CD4-positive, CD25-positive, alpha-beta regulatory T cell (primary cell): ENCODE data around the gene FBXL4. TPM values are rescaled to one million over a fixed set of nuclear protein-coding genes. Genes with fewer than 3 reads are reported as not detected.
A peak's percentile ranks its signal among the peaks of the same experiment; 100 is the strongest.

Experiments used
- ATAC-seq, 2 donors: fragments of 150-1000 bp; cut with Tn5 transposase; one replicate each; pipeline ENCODE4 v1.10.0; 2021; ENCODE audit warnings: low read depth in 2 of 2, moderate number of reproducible peaks in 2 of 2, moderate library complexity in 1 of 2
- DNase-seq, 3 donors: peaks; one replicate each; pipeline versions ENCODE4 v3.0.0 to v3.0.0-alpha.2; 2012 to 2022; ENCODE audit warnings: mixed read lengths in 1 of 3
- H3K27ac ChIP-seq: one replicate; pipeline ENCODE4 v1.7.0; 2013; ENCODE audit warnings: mild to moderate bottlenecking, low read length; ENCODE audit not compliant: insufficient read depth, poor library complexity, severe bottlenecking
- H3K27me3 ChIP-seq: one replicate; pipeline ENCODE4 v1.7.0; 2013; ENCODE audit warnings: low read length; ENCODE audit not compliant: control insufficient read depth, insufficient read depth
- H3K36me3 ChIP-seq: one replicate; pipeline ENCODE4 v1.7.0; 2013; ENCODE audit warnings: mild to moderate bottlenecking, low read length, moderate library complexity; ENCODE audit not compliant: control insufficient read depth, insufficient read depth
- H3K4me1 ChIP-seq: 2 replicates; pipeline ENCODE4 v1.7.0; 2013; ENCODE audit warnings: mild to moderate bottlenecking, low read length; ENCODE audit not compliant: insufficient read depth, control insufficient read depth, poor library complexity, severe bottlenecking
- H3K4me3 ChIP-seq: one replicate; pipeline ENCODE4 v1.7.0; 2013; ENCODE audit warnings: low read depth, mild to moderate bottlenecking, low read length, moderate library complexity
- H3K9me3 ChIP-seq, 2 experiments: 1 replicate in 1 of 2; 2 replicates in 1 of 2; pipeline ENCODE4 v1.7.0; 2013; ENCODE audit warnings: low read length in 2 of 2, mild to moderate bottlenecking in 1 of 2, moderate library complexity in 1 of 2; ENCODE audit not compliant: control insufficient read depth in 2 of 2
- H3K27ac Mint-ChIP-seq, 3 donors: one replicate each; pipeline ENCODE4 v1.8.0; 2020 to 2022; ENCODE audit warnings: mild to moderate bottlenecking in 3 of 3, mixed read lengths in 3 of 3, moderate library complexity in 2 of 3
- H3K27me3 Mint-ChIP-seq: one replicate; pipeline ENCODE4 v1.8.0; 2022; ENCODE audit warnings: mild to moderate bottlenecking, mixed read lengths
- H3K36me3 Mint-ChIP-seq: one replicate; pipeline ENCODE4 v1.8.0; 2020; ENCODE audit warnings: mixed read lengths
- H3K4me1 Mint-ChIP-seq, 4 donors: one replicate each; pipeline ENCODE4 v1.8.0; 2020 to 2022; ENCODE audit warnings: mixed read lengths in 4 of 4, mild to moderate bottlenecking in 1 of 4
- H3K4me3 Mint-ChIP-seq, 4 donors: one replicate each; pipeline ENCODE4 v1.8.0; 2020 to 2022; ENCODE audit warnings: mild to moderate bottlenecking in 4 of 4, mixed read lengths in 4 of 4, moderate library complexity in 3 of 4
- H3K9me3 Mint-ChIP-seq, 7 donors: one replicate each; pipeline ENCODE4 v1.8.0; 2020 to 2022; ENCODE audit warnings: mixed read lengths in 7 of 7, mild to moderate bottlenecking in 3 of 7, moderate library complexity in 2 of 7
- polyA plus RNA-seq, 4 donors: library from polyadenylated mRNA; unstranded; fragments of 300-500 nt; fragmentation: Illumina TruSeq; gene quantifications; one replicate each; pipeline ENCODE4 v1.2.3, GENCODE V29; 2021
- total RNA-seq: library from RNA; stranded (reverse); gene quantifications from one replicate; pipeline ENCODE4 v1.2.3, GENCODE V29; 2022

FBXL4 gene
- total and polyA plus RNA-seq, 5 donors from 2014 or later = 8.9 to 16.8 (median 10.9) TPM

DNA sequence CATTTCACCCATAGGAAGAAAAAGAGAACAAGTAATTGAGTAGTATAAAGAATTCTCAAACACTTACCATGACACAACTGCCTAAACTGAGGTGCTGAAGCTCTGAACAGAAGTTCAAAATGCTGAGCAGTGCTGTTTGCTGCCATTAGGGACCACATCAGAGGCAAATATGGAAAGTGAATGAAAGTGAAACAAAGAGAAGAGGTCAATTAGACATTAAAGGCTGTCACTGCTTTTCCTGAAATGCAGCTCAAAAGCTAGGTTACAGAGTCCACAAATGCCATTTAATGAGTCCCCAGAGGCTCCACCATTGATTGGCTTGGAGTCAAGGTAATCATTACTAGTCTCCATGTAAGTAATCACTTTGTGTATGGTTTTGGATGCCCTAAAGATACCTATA is 67.3 kb downstream of the FBXL4 start:
- H3K27me3 Mint-ChIP-seq = no peaks in the 10 kb centered on the region
- H3K9me3 Mint-ChIP-seq = peaks cover 0 to 1% (median 0%) of the 10 kb centered on the region in 7 donors
- peaks cover 0 to 10% (median 7%) of the 10 kb centered on the region in 4 donors for H3K4me1 Mint-ChIP-seq
- peak overlapping the region in 1 of 3 donors; percentile 5 for H3K27ac Mint-ChIP-seq
- no peak for ATAC-seq
- H3K36me3 Mint-ChIP-seq = peaks cover 46% of the 10 kb centered on the region
- no peak overlapping the region for H3K4me3 Mint-ChIP-seq
- peaks cover 15% of the 10 kb centered on the region for H3K36me3 ChIP-seq
- no peak overlapping the region for H3K4me3 ChIP-seq
- peak in 1 of 3 donors; percentile 54 for DNase-seq
- H3K27ac ChIP-seq = no peak overlapping the region
- H3K9me3 ChIP-seq = no peaks in the 10 kb centered on the region
- H3K27me3 ChIP-seq = no peaks in the 10 kb centered on the region
- no peaks in the 10 kb centered on the region for H3K4me1 ChIP-seq

DNA sequence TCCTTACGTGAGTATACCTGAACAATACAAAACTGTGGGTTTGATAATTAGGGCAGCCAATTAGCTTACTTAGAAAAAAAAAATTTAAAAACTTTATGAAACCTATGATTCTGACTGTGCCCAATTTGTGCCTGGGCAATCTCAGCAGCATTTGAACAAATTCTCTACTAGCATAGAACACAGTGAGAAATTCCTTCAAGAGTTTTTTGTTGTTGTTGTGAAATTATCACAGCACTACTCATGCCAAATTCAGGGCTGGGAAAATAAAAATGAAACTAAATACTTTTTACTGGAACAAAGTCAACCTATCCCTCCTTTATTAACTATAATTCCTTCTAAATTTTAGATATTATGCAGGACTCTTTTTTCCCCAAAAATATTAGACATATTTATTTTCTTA is 70.5 kb downstream of the FBXL4 start:
- Histone ChIP-seq H3K27me3 (no peaks in the 10 kb centered on the region), H3K9me3 (no peaks in the 10 kb centered on the region), H3K36me3 (peaks cover 20% of the 10 kb centered on the region), H3K27ac (no peak overlapping the region), H3K4me3 (no peak overlapping the region), H3K4me1 (no peaks in the 10 kb centered on the region)
- Mint-ChIP-seq H3K27me3 (no peaks in the 10 kb centered on the region), H3K4me1 (peaks cover 0 to 10% (median 4%) of the 10 kb centered on the region in 4 donors), H3K36me3 (peaks cover 37% of the 10 kb centered on the region), H3K27ac (no peak overlapping the region), H3K9me3 (peaks cover 0 to 1% (median 0%) of the 10 kb centered on the region in 7 donors), H3K4me3 (no peak overlapping the region)
- no peak for DNase-seq
- ATAC-seq = no peak

- Histone ChIP-seq H3K27me3 (no peaks in the 10 kb centered on the region), H3K36me3 (peaks cover 16% of the 10 kb centered on the region)
- peaks cover 45% of the 10 kb centered on the region for H3K36me3 Mint-ChIP-seq
Measured at GRCh38 chr6:98875375-98875774, 72.4 kb downstream of the FBXL4 start.

GRCh38 chr6:98871821-98872220 is 75.9 kb downstream of the FBXL4 start:
- DNase-seq = no peak
- Mint-ChIP-seq H3K36me3 (peaks cover 35% of the 10 kb centered on the region), H3K4me1 (no peaks in the 10 kb centered on the region), H3K4me3 (no peak overlapping the region), H3K9me3 (no peaks in the 10 kb centered on the region), H3K27ac (no peak overlapping the region), H3K27me3 (no peaks in the 10 kb centered on the region)
- Histone ChIP-seq H3K9me3 (no peaks in the 10 kb centered on the region), H3K27ac (no peak overlapping the region), H3K36me3 (peaks cover 11% of the 10 kb centered on the region), H3K4me3 (no peak overlapping the region), H3K4me1 (no peaks in the 10 kb centered on the region), H3K27me3 (no peaks in the 10 kb centered on the region)
- ATAC-seq = no peak

More at GRCh38 chr6:98875375-98875774, 72.4 kb downstream of the FBXL4 start:
- Mint-ChIP-seq H3K27me3 (no peaks in the 10 kb centered on the region), H3K4me1 (peaks cover 0 to 3% (median 1%) of the 10 kb centered on the region in 4 donors), H3K4me3 (no peak overlapping the region), H3K27ac (no peak overlapping the region), H3K9me3 (peaks cover 0 to 1% (median 0%) of the 10 kb centered on the region in 7 donors)
- H3K4me3 ChIP-seq = no peak overlapping the region
- DNase-seq = no peak
- no peak overlapping the region for H3K27ac ChIP-seq
- ATAC-seq = no peak
- no peaks in the 10 kb centered on the region for H3K9me3 ChIP-seq
- H3K4me1 ChIP-seq = no peaks in the 10 kb centered on the region

- peaks cover 33% of the 10 kb centered on the region for H3K36me3 Mint-ChIP-seq
- Histone ChIP-seq H3K4me1 (no peaks in the 10 kb centered on the region), H3K9me3 (no peaks in the 10 kb centered on the region), H3K27ac (no peak overlapping the region), H3K4me3 (no peak overlapping the region), H3K36me3 (peaks cover 6% of the 10 kb centered on the region), H3K27me3 (no peaks in the 10 kb centered on the region)
- H3K4me1 Mint-ChIP-seq = no peaks in the 10 kb centered on the region
- no peak for ATAC-seq
- no peaks in the 10 kb centered on the region for H3K9me3 Mint-ChIP-seq
- H3K27me3 Mint-ChIP-seq = no peaks in the 10 kb centered on the region
- no peak overlapping the region for H3K27ac Mint-ChIP-seq
- DNase-seq = no peak
- H3K4me3 Mint-ChIP-seq = no peak overlapping the region
Measured at GRCh38 chr6:98871057-98871456, 76.7 kb downstream of the FBXL4 start.

- Histone ChIP-seq H3K27me3 (no peaks in the 10 kb centered on the region), H3K27ac (no peak overlapping the region), H3K9me3 (no peaks in the 10 kb centered on the region), H3K36me3 (peaks cover 4% of the 10 kb centered on the region), H3K4me1 (no peaks in the 10 kb centered on the region), H3K4me3 (no peak overlapping the region)
- Mint-ChIP-seq H3K27me3 (no peaks in the 10 kb centered on the region), H3K36me3 (peaks cover 7% of the 10 kb centered on the region), H3K4me3 (no peak overlapping the region), H3K9me3 (no peaks in the 10 kb centered on the region), H3K27ac (no peak overlapping the region), H3K4me1 (no peaks in the 10 kb centered on the region)
- ATAC-seq = no peak
- DNase-seq = no peak
Measured at GRCh38 chr6:98864497-98864896, 83.2 kb downstream of the FBXL4 start.

- Mint-ChIP-seq H3K27ac (no peak overlapping the region), H3K36me3 (peaks cover 9% of the 10 kb centered on the region), H3K27me3 (peaks cover 67% of the 10 kb centered on the region), H3K9me3 (peaks cover 0 to 2% (median 0%) of the 10 kb centered on the region in 7 donors), H3K4me1 (peaks cover 3 to 33% (median 16%) of the 10 kb centered on the region in 4 donors), H3K4me3 (no peak overlapping the region)
- no peaks in the 10 kb centered on the region for H3K36me3 ChIP-seq
- no peak for ATAC-seq
- peaks cover 26% of the 10 kb centered on the region for H3K4me1 ChIP-seq
- no peaks in the 10 kb centered on the region for H3K9me3 ChIP-seq
- H3K27me3 ChIP-seq = peaks cover 44% of the 10 kb centered on the region
- no peak overlapping the region for H3K4me3 ChIP-seq
- no peak overlapping the region for H3K27ac ChIP-seq
- no peak for DNase-seq
Measured at GRCh38 chr6:98848539-98849242, 99.1 kb downstream of the FBXL4 start.
